Posterior vena cava (tissue), 2 donors: ENCODE data around the gene CLCNKB. TPM values are rescaled to one million over a fixed set of nuclear protein-coding genes. Genes with fewer than 3 reads are reported as not detected.
"Not testable (repeated sequence)": the region's sequence is repeated elsewhere in the genome, so short reads cannot be mapped to it uniquely, and the experiment has no call there.

Experiments
- DNase-seq: peaks from one replicate; pipeline ENCODE4 v3.0.0-alpha.2; 2020; ENCODE audit warnings: low spot score
- intact Hi-C, 2 donors: fragments of 100-400 bp; cut with DNase I; formaldehyde crosslinking; loops; one replicate each; pipeline versions ENCODE4 v1.14.1 to v1.14.2; 2022 to 2023
- total RNA-seq, 2 donors: library from RNA; stranded (reverse); fragmentation: NEBNext Ultra II Directional; extraction: Animal tissue kit (Norgen Biotek cat#: 25700); gene quantifications; one replicate each; pipeline ENCODE4 v1.2.1, GENCODE V29; 2021
- donor health status: DM: yes; HTN: yes; CAD: no.
- donor health status: DM: yes; HTN: yes; CAD: no.

Gene CLCNKB
- total RNA-seq, 2 donors from 2014 or later, result 0.62 to 0.88 TPM

DNA sequence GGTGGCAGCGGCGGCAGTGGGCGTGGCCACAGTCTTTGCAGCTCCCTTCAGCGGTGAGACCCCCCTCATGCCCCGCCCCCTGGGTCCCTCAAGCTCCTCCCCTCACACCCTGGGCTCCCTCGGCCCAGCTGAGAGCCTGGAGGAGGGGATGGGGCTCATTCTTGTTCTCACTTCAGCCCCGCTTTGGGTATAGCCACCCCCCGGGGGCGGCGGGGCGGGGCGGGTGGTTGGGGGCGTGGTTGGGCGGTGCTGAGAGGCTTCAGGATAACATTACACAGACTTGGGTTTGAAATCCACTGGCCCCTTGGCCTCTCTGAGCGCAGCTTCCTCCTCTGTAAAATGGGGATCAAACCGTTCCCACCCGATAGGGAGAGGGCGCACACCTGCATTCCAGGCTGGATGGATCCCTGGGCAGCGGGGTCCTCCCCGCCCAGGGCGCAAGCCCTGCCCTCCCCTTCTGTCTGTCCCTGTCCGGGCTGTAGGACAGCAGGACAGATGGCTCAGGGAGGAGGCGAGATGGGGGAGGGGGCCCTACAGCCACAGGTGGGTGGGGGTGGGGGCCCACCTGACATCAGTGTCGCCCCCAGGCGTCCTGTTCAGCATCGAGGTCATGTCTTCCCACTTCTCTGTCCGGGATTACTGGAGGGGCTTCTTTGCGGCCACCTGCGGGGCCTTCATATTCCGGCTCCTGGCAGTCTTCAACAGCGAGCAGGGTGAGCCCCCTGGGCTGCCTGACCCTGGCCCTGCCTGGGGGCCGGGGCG, 16.7 kb upstream of the CLCNKB start:
- no peak for DNase-seq
- intact Hi-C loops, result no loop called here

GRCh38 chr1:16028237-16029002, 15.2 kb upstream of the CLCNKB start:
- no peak for DNase-seq
- intact Hi-C loops, result no loop called here

- intact Hi-C loops, DNase-seq: not testable (repeated sequence)
Observed at GRCh38 chr1:16029003-16029268, 14.6 kb upstream of the CLCNKB start.

DNA sequence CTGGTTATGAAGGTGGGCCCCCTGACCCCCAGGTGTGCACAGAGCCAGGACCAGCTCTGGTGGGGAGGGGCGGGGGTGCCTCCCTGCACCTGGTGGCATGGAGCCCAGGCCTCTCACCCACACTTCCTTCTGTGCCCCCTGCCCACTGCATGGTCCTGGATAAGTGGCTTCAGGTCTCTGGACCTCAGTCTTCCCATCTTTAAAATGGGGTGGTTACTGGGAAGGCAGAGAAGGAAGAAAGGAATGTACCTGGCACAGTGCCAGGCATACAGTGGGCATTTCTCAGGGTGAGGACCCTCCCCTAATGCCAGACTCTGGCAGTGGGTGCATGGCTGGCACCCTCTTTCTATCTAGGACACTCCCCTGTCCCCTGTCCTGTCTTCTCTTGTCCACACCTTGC, 14.3 kb upstream of the CLCNKB start:
- intact Hi-C loops, result no loop called here

DNA sequence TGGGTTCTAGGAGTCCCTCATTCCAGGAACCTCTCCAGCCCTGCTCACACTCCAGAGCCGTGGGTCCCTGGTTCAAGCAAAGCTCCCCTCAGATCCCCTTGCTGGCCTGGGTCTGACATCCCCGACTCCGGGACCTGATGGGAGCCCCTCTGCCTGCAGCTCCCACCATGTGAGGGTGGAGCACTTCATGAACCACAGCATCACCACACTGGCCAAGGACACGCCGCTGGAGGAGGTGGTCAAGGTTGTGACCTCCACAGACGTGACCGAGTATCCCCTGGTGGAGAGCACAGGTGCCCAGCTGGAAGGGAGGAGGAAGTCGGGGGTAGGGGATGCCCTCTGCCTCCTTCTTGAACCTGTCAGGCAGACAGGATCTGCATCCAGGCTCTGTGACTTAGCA, 12.0 kb upstream of the CLCNKB start:
- DNase-seq, result no peak
- intact Hi-C loops, result loop anchor here in 1 of 2 donors (2.0 kb wide), 1 partner anchor 21 kb away; no protein-coding TSS in a partner anchor

More for the DNA sequence above, 14.3 kb upstream of the CLCNKB start:
- no peak for DNase-seq

- intact Hi-C loops, result no loop called here
- peak; percentile 95 for DNase-seq
Observed at GRCh38 chr1:16032388-16033102, 11.0 kb upstream of the CLCNKB start.

- intact Hi-C loops, DNase-seq: not testable (repeated sequence)
Observed at GRCh38 chr1:16033103-16033632, 10.4 kb upstream of the CLCNKB start.

GRCh38 chr1:16036461-16036860, 7.1 kb upstream of the CLCNKB start:
- DNase-seq, intact Hi-C loops: not testable (repeated sequence)

DNA sequence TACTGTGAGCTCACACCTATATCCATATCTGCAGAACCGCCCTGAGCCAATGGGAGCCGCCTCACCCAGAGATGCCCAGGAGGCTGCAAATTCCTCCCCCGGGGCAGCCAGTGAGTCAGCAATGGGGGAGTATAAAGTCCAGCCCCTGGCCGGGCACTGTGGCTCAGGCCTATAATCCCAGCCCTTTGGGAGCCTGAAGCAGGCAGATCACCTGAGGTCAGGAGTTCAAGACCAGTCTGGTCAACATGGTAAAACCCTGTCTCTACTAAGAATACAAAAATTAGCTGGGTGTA, 5.0 kb upstream of the CLCNKB start:
- DNase-seq, result no peak
- intact Hi-C loops, result no loop called here

- DNase-seq, intact Hi-C loops: not testable (repeated sequence)
Observed at GRCh38 chr1:16039871-16040270, 3.7 kb upstream of the CLCNKB start.

DNA sequence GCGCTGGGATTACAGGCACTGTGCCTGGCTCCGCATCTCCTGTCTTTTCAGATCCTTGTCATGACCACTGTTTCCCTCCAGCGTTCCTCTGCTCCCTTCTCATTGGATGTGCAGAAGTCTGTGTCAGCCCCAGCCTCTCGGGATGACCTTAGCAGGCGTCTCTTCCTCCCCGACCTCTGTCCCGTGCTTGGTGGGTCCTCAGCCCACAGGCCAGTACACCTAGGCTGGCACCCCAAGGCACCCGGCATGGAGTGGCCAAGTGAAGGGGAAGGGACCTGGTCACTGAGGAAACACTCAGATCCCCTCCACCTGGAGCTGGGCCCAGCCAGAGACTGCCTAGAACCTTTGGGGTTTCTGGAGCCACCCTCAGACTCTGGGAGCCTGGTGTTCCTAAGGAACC, 2.4 kb upstream of the CLCNKB start:
- no peak for DNase-seq
- intact Hi-C loops, result no loop called here

GRCh38 chr1:16042096-16042495, 1.5 kb upstream of the CLCNKB start:
- no peak for DNase-seq
- intact Hi-C loops, result no loop called here

GRCh38 chr1:16042654-16043053, 928 bp upstream of the CLCNKB start:
- DNase-seq, intact Hi-C loops: not testable (repeated sequence)

GRCh38 chr1:16043950-16044349, 368 bp downstream of the CLCNKB start:
- intact Hi-C loops, result no loop called here
- no peak for DNase-seq

DNA sequence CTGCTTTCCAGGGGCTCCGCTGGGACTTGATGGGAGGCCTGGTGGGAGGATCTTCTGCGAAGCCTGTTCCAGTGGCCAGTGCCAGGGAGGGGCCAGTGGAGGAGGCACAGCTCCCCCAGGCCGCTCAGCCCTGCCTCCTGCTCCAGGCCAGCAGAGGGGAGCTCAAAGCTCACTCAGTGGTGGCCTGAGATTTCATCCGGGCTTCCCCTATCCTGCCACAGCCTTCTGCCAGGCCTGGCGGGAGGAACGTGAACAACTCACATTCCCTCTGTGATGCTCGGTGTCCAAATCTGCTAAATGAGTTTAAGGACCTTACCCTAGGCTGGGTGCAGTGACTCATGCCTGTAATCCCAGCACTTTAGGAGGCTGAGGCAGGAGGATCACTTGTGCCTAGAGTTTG, 3.3 kb downstream of the CLCNKB start:
- intact Hi-C loops, result no loop called here
- no peak for DNase-seq

GRCh38 chr1:16047791-16048475, 4.4 kb downstream of the CLCNKB start:
- intact Hi-C loops, result no loop called here
- no peak for DNase-seq

DNA sequence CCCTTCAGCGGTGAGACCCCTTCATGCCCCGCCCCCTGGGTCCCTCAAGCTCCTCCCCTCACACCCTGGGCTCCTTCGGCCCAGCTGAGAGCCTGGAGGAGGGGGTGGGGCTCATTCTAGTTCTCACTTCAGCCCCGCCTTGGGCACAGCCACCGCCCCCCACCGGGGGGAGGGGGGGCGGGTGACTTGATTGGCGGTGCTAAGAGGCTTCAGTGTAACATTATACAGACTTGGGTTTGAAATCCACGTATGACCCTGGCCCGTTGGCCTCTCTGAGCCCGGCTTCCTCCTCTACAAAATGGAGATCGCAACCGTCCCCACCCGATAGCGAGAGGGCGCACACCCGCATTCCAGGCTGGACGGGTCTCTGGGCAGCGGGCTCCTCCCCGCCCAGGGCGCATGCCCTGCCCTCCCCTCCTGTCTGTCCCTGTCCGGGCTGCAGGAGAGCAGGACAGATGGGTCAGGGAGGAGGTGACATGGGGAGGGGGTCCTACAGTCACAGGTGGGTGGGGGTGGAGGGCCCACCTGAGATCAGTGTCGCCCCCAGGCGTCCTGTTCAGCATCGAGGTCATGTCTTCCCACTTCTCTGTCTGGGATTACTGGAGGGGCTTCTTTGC, 5.1 kb downstream of the CLCNKB start:
- intact Hi-C loops, result no loop called here
- DNase-seq, result no peak

- DNase-seq, result no peak
- intact Hi-C loops, result loop anchor here (1.0 to 5.0 kb wide), 2 partner anchors 9 to 43 kb away; no protein-coding TSS in a partner anchor
Observed at GRCh38 chr1:16050328-16050727, 6.7 kb downstream of the CLCNKB start.

- no peak for DNase-seq
- intact Hi-C loops, result loop anchor here in 1 of 2 donors (5.0 kb wide), 1 partner anchor 44 kb away; no protein-coding TSS in a partner anchor
Observed at GRCh38 chr1:16051039-16051438, 7.5 kb downstream of the CLCNKB start.
